Measurements from ENCODE around the gene TMEM201.
"Not testable (repeated sequence)": the region's sequence is repeated elsewhere in the genome, so short reads cannot be mapped to it uniquely, and the experiment has no call there.

The TMEM201 gene

DNA sequence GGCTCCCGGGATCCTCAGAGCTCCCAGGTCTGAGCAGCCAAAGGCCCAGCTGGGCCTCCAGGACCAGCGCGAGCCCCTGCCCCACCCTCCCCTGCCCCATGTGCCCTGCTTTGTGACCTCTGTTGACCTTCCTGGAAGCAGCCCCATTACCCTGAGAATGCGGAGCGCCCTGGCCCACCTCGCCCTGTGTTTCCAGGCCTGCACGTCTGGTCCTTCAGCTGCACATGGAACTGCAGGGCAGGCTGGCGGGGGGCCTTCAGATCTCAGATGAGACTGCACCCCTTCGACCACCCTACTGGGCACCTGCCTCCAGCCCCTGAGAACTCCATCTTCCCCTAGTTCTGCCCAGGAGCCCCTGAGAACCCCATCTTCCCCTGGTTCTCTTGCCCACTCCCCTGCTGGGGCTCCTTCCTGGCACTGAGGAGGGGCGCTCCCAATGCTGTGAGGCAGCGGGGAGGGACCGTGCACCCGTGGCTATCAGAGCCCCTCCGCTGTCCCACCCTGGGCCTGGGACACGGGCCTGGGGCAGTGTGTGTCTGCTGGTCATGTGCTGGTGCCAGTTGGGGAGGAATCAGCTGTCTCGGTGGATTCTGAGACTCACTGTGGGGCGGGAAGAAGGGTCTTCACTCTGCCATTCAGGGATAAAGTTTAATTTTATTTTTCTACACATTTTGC is 25.1 kb downstream of the TMEM201 start:
- H3K36me3 ChIP-seq (ENCODE audit: control insufficient read depth, insufficient read depth, low read length), result peaks cover 36% of the 10 kb centered on the region
- H3K27me3 ChIP-seq (ENCODE audit: control insufficient read depth, insufficient read depth, low read length), result no peaks in the 10 kb centered on the region
- no peaks in the 10 kb centered on the region for H3K9me3 ChIP-seq (ENCODE audit: control insufficient read depth, insufficient read depth, low read length)
- H3K9ac ChIP-seq (ENCODE audit: low read depth, low read length), result no peak overlapping the region
- no peaks in the 10 kb centered on the region for H3K4me1 ChIP-seq (ENCODE audit: control insufficient read depth, insufficient read depth, low read length)
- no peak overlapping the region for H3K4me3 ChIP-seq (ENCODE audit: low read depth, low read length)

DNA sequence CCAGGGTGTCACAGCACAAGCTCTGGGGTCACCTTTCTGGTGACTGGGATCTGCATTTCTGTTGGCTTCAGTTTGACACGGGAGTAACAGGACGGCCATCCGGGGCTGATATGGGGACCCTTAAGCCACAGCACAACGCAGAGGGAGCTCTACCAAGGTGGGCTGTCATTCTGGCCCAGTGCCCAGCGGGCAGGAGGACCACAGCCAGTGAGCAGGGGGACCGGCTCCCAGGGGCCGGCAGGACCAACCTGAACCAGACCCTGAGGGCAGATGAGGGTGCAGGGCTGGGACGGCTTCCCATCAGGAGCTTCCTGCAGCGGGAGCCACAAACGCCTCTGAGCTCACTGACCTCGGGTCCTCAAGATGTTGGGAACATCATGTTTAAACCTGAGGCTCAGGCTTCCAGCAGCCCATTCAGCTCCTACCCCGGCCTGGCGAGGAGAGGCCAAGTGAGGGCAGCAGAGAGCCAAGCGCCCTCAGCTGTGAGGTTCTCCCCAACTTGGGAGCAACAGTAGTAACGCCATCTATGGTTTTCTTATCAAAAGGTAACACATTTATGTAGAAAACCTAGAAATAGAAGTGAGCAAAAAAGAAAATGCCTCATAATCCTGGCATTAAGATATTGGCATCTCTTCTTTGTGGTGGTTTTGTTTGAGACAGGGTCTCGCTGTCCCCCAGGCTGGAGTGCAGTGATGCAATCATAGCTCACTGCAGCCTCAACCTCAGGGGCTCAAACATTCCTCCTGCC is 26.8 kb downstream of the TMEM201 start:
- Histone ChIP-seq H3K36me3 (ENCODE audit: control insufficient read depth, insufficient read depth, low read length) (peaks cover 23% of the 10 kb centered on the region), H3K27me3 (ENCODE audit: control insufficient read depth, insufficient read depth, low read length) (no peaks in the 10 kb centered on the region), H3K9ac (ENCODE audit: low read depth, low read length) (no peak overlapping the region), H3K9me3 (ENCODE audit: control insufficient read depth, insufficient read depth, low read length) (no peaks in the 10 kb centered on the region), H3K4me1 (ENCODE audit: control insufficient read depth, insufficient read depth, low read length) (no peaks in the 10 kb centered on the region), H3K4me3 (ENCODE audit: low read depth, low read length) (no peak overlapping the region)

DNA sequence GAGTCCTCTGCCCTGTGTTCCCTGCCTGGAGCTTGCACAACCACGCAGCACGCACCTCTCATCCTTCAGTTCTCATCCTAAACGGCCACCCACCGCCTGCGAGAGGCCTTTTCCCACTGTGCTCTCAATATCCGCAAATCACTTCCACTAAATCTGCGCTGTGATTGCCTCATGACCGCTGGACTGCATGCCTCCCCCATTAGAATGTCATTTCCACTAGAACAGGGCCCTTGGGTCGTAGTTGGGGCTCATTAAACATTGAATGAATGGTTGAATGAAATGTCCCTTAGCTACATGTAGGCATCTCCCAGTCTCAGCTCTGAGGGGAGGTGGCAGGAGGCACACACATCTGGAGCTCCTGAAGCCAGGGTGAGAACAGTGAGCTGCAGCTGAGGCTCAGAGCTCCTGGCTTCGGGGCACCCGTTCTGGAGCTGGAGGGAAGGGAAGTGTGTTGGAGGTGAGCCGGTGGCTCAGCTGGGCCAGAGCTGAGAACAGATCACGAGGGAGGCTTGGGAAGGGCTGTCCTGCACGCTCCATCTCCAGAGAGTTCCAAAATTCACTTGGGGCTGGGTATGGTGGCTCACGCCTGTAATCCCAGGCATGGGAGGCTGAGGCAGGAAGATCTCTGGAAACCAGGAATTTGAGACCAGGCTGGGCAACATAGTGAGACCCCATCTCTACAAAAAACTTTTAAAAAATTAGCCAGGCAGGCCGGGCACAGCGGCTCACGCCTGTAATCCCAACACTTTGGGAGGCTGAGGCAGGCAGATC is 30.4 kb downstream of the TMEM201 start:
- Histone ChIP-seq H3K9me3 (ENCODE audit: control insufficient read depth, insufficient read depth, low read length) (no peaks in the 10 kb centered on the region), H3K27me3 (ENCODE audit: control insufficient read depth, insufficient read depth, low read length) (no peaks in the 10 kb centered on the region), H3K4me3 (ENCODE audit: low read depth, low read length) (no peak overlapping the region), H3K36me3 (ENCODE audit: control insufficient read depth, insufficient read depth, low read length) (no peaks in the 10 kb centered on the region), H3K9ac (ENCODE audit: low read depth, low read length) (no peak overlapping the region), H3K4me1 (ENCODE audit: control insufficient read depth, insufficient read depth, low read length) (no peaks in the 10 kb centered on the region)

DNA sequence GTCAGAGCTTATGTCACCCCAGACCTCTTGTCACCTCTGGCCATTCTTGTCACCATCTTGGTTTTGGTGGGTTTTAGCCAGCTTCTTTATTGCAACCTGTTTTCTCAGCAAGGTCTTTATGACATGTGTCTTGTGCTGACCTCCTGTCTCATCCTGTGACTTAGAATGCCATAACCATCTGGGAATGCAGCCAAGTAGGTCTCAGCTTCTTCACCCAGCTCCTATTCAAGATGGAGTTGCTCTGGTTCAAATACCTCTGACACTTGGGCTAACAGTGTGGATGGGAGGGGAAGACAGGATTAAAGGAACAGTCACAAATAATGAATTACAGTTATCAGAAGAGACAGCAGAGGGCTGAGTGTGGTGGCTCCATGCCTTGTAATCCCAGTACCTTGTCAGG is 32.3 kb downstream of the TMEM201 start:
- H3K9ac ChIP-seq (ENCODE audit: low read depth, low read length), result no peak overlapping the region
- no peaks in the 10 kb centered on the region for H3K36me3 ChIP-seq (ENCODE audit: control insufficient read depth, insufficient read depth, low read length)
- no peak overlapping the region for H3K4me3 ChIP-seq (ENCODE audit: low read depth, low read length)
- H3K27me3 ChIP-seq (ENCODE audit: control insufficient read depth, insufficient read depth, low read length), result peaks cover under 1% of the 10 kb centered on the region
- H3K9me3 ChIP-seq (ENCODE audit: control insufficient read depth, insufficient read depth, low read length), result no peaks in the 10 kb centered on the region
- no peaks in the 10 kb centered on the region for H3K4me1 ChIP-seq (ENCODE audit: control insufficient read depth, insufficient read depth, low read length)

DNA sequence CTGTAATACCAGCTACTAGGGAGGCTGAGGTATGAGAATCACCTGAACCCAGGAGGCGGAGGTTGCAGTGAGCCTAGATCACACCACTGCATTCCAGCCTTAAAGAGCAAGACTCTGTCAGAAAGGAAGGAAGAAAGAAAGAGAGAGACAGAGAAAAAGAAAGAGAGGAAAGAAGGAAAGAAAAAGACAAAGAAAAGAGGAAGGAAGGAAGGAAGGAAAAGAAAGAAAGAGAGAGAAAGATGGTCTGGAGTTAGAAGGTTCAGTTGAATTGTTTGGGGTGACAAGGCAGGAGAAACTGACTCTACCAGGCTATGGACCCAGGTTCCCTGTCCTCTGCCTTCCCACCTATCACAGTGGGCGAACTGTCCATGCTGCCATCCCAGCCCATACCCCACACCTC is 35.4 kb downstream of the TMEM201 start:
- H3K9ac ChIP-seq (ENCODE audit: low read depth, low read length), result no peak overlapping the region
- H3K36me3 ChIP-seq (ENCODE audit: control insufficient read depth, insufficient read depth, low read length), result no peaks in the 10 kb centered on the region
- no peak overlapping the region for H3K4me3 ChIP-seq (ENCODE audit: low read depth, low read length)
- no peaks in the 10 kb centered on the region for H3K9me3 ChIP-seq (ENCODE audit: control insufficient read depth, insufficient read depth, low read length)
- peaks cover 6% of the 10 kb centered on the region for H3K27me3 ChIP-seq (ENCODE audit: control insufficient read depth, insufficient read depth, low read length)
- peaks cover 5% of the 10 kb centered on the region for H3K4me1 ChIP-seq (ENCODE audit: control insufficient read depth, insufficient read depth, low read length)

DNA sequence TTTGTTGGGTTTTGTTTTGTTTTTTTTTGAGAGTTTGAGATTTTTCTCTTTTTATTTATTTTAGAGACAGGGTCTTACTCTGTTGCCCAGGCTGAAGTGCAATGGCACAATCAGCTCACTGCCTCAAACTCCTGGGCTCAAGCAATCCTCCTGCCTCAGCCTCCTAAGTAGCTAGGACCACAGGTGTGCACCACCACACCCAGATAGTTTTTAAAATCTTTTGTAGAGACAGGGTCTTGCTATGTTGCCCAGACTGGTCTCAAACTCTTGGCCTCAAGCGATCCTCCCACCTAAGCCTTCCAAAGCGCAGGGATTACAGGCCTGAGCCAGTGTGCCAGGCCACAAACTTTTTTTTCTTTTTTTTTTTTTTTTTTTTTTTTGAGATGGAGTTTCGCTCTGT is 36.3 kb downstream of the TMEM201 start:
- H3K36me3 ChIP-seq (ENCODE audit: control insufficient read depth, insufficient read depth, low read length); H3K4me3 ChIP-seq (ENCODE audit: low read depth, low read length); H3K9me3 ChIP-seq (ENCODE audit: control insufficient read depth, insufficient read depth, low read length); H3K9ac ChIP-seq (ENCODE audit: low read depth, low read length); H3K27me3 ChIP-seq (ENCODE audit: control insufficient read depth, insufficient read depth, low read length); H3K4me1 ChIP-seq (ENCODE audit: control insufficient read depth, insufficient read depth, low read length): not testable (repeated sequence)

DNA sequence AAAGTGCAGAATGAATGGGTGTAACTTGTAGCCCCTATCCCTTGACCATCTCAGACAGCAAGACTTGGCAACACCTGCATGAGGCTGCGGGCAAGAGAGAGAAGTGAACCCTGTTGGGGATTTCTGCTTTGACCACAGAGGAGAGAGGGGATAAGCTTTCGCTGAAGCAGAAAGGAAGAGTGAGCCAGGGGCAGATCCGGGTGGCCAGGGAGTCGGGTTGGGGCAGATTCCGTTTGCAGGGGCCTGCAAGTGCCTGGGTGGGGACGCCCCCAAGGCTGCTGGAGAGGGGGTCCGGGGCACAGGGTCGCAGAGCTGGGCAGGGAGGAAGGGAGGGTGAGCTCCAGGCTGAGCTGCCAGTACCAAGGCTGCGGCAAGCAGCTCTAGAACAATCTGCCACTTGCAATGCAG is 37.5 kb downstream of the TMEM201 start:
- Histone ChIP-seq H3K4me3 (ENCODE audit: low read depth, low read length) (no peak overlapping the region), H3K27me3 (ENCODE audit: control insufficient read depth, insufficient read depth, low read length) (peaks cover 6% of the 10 kb centered on the region), H3K36me3 (ENCODE audit: control insufficient read depth, insufficient read depth, low read length) (no peaks in the 10 kb centered on the region), H3K9ac (ENCODE audit: low read depth, low read length) (no peak overlapping the region), H3K9me3 (ENCODE audit: control insufficient read depth, insufficient read depth, low read length) (no peaks in the 10 kb centered on the region), H3K4me1 (ENCODE audit: control insufficient read depth, insufficient read depth, low read length) (peaks cover 5% of the 10 kb centered on the region)

DNA sequence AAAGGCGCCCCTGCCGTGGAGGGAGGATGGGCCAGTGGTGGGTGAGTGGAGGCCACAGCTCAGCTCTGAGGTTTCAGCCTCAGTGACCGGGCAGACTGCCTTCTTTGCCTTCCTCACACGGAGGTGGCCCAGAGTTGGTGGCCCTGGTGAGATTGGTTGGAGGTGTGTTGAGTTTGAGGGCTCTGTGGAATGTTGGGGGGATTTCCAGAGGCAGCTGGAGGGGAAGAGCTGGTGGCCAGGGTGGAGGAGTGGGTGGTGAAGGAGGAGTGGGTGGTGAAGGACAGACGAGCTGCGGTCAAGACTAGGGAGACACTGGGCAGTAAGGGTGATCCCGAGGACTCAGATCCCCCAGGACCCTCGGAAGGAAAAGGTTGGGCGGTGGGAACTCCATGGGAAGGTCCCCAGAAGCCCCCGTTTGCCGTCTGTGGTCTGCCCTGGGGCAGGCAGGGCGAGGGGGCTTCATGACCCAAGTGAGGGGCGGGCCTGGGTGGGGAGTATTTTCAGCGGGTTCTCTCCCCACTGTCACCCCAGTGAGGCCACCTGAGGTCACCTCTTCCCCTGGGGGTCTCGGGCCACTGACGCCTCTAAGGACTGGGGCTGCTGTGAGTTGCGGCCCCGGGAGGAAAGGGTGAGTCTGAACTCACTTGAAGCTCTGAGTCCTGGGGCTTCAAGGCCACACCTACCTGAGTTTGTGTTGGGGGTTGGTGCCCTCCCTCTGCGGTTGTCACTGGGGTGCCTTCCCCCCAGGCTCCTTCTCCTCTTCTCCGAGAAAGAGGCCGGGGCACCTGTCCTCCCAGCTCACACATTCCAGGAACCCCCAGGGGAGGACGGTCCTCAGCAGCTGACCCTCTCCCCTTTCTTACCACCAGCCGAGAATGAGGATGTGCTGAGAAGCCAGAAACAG is 40.1 kb downstream of the TMEM201 start:
- Histone ChIP-seq H3K9ac (ENCODE audit: low read depth, low read length) (no peak overlapping the region), H3K4me1 (ENCODE audit: control insufficient read depth, insufficient read depth, low read length) (peaks cover 5% of the 10 kb centered on the region), H3K27me3 (ENCODE audit: control insufficient read depth, insufficient read depth, low read length) (peaks cover 6% of the 10 kb centered on the region), H3K4me3 (ENCODE audit: low read depth, low read length) (no peak overlapping the region), H3K36me3 (ENCODE audit: control insufficient read depth, insufficient read depth, low read length) (no peaks in the 10 kb centered on the region), H3K9me3 (ENCODE audit: control insufficient read depth, insufficient read depth, low read length) (no peaks in the 10 kb centered on the region)

DNA sequence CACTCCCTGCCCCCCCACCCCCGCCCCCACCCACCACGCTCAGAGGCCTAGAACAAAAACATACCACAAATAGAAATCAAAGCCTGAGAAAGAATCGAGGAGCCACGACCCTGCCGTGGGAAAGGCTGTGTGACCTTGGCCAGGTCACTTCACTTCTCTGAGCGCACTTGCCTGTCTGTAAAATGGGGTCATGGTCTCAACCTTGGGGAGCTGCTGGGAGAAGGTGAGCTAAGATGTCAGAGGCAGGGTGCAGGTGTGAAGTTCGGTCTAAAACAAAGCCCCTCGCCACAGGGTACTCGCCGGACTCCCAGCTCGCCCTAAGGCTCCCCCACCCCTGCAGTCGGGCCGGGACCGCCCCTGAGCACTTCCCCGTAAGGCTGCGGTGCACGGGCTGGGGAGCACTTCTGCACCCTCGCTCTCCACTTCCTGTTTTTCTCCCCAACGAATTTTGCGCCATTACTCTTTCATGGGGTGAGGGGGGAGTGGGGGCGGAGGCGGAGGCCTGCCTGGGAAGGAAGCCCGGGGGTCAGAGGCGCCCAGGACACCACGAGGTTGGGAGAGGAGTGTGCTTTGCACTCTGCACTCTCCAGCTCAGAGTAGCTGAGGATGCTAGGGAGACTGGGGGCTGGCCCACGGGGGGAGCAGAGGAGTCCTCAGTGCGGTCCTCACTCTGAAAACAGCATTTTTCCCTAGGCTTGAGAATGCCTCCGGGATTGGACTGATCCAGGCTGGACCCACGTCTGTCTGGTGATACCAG is 40.9 kb downstream of the TMEM201 start:
- Histone ChIP-seq H3K9ac (ENCODE audit: low read depth, low read length) (no peak overlapping the region), H3K36me3 (ENCODE audit: control insufficient read depth, insufficient read depth, low read length) (no peaks in the 10 kb centered on the region), H3K4me1 (ENCODE audit: control insufficient read depth, insufficient read depth, low read length) (peaks cover 5% of the 10 kb centered on the region), H3K9me3 (ENCODE audit: control insufficient read depth, insufficient read depth, low read length) (no peaks in the 10 kb centered on the region), H3K27me3 (ENCODE audit: control insufficient read depth, insufficient read depth, low read length) (peaks cover 6% of the 10 kb centered on the region), H3K4me3 (ENCODE audit: low read depth, low read length) (no peak overlapping the region)

DNA sequence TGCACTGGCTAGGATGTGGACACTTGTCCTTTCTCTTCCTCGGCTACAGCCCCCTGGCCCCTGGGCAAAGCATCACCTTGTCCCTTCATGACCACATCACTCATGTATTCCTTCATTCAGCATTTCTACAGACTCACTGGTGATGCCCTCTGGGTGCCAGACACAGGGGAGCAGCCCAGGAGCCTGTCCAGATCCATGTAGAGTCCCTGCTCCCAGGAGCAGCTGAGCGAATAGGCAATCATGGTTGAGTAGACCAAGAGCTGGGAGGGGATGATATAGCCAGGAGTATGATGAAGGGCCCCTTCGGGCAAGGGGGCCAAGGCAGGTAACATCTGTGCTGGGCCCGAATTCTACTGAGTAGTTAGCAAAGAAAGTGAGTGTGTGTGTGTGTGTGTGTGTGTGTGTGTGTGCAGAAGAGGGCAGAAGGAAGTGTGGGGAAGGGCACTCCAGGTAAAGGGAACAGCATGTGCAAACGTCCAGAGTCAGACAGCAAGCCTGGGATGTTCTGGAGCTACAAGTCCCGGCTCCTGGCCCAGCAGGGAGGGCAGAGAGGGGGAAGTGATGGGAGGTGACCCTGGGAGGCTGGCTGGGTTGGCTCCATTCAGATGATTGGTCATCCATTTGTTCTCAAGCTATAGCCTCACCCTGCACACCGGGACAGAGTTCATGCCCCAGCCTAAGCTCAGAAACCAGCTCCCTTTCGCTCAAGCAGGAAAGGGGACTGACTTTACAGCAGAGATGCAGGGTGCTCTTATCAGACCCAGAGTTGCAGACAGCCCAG is 41.8 kb downstream of the TMEM201 start:
- Histone ChIP-seq H3K36me3 (ENCODE audit: control insufficient read depth, insufficient read depth, low read length) (no peaks in the 10 kb centered on the region), H3K9me3 (ENCODE audit: control insufficient read depth, insufficient read depth, low read length) (no peaks in the 10 kb centered on the region), H3K4me1 (ENCODE audit: control insufficient read depth, insufficient read depth, low read length) (peaks cover 5% of the 10 kb centered on the region), H3K9ac (ENCODE audit: low read depth, low read length) (no peak overlapping the region), H3K4me3 (ENCODE audit: low read depth, low read length) (no peak overlapping the region), H3K27me3 (ENCODE audit: control insufficient read depth, insufficient read depth, low read length) (peaks cover 6% of the 10 kb centered on the region)

Data from iPS-15b (cell line).